Nephron progenitor cell (in vitro differentiated cells): ENCODE data around the gene TFEB.

ENCODE experiments used
- DNase-seq: peaks from one replicate; pipeline ENCODE4 v3.0.0; 2021
- H3K27ac Mint-ChIP-seq: 2 replicates; pipeline ENCODE4 v1.8.0; 2021; ENCODE audit warnings: mild to moderate bottlenecking, moderate library complexity, mixed read lengths
- H3K27me3 Mint-ChIP-seq: 2 replicates; pipeline ENCODE4 v1.8.0; 2021; ENCODE audit warnings: mild to moderate bottlenecking, low read depth, mixed read lengths; ENCODE audit not compliant: poor library complexity
- H3K36me3 Mint-ChIP-seq: 2 replicates; pipeline ENCODE4 v1.8.0; 2021; ENCODE audit warnings: low read depth, mixed read lengths
- H3K4me1 Mint-ChIP-seq: 2 replicates; pipeline ENCODE4 v1.8.0; 2021; ENCODE audit warnings: mixed read lengths
- H3K4me3 Mint-ChIP-seq: 2 replicates; pipeline ENCODE4 v1.8.0; 2021; ENCODE audit warnings: mild to moderate bottlenecking, moderate library complexity, mixed read lengths
- H3K9me3 Mint-ChIP-seq: 2 replicates; pipeline ENCODE4 v1.8.0; 2021; ENCODE audit warnings: mild to moderate bottlenecking, moderate library complexity, mixed read lengths
- CTCF ChIP-seq: fragments of 200-600 bp; sonication (generic); IDR thresholded peaks from 2 replicates; pipeline ENCODE4 v1.5.0; 2021; ENCODE audit warnings: antibody characterized with exemption

TFEB gene

GRCh38 chr6:41748102-41748477, 12.7 kb upstream of the TFEB start:
- H3K4me3 Mint-ChIP-seq, result no peak overlapping the region
- peaks cover 21% of the 10 kb centered on the region for H3K27me3 Mint-ChIP-seq
- H3K9me3 Mint-ChIP-seq, result no peaks in the 10 kb centered on the region
- DNase-seq, result no peak
- no peak overlapping the region for H3K27ac Mint-ChIP-seq
- no peak for TF ChIP-seq CTCF
- peaks cover 12% of the 10 kb centered on the region for H3K4me1 Mint-ChIP-seq
- no peaks in the 10 kb centered on the region for H3K36me3 Mint-ChIP-seq

- H3K4me3 Mint-ChIP-seq, result no peak within 1 kb of the TSS
- no peak for TF ChIP-seq CTCF
- H3K36me3 Mint-ChIP-seq, result no peaks in the 10 kb centered on the region
- peaks cover 21% of the 10 kb centered on the region for H3K27me3 Mint-ChIP-seq
- H3K9me3 Mint-ChIP-seq, result no peaks in the 10 kb centered on the region
- peaks cover 12% of the 10 kb centered on the region for H3K4me1 Mint-ChIP-seq
- DNase-seq, result no peak
- H3K27ac Mint-ChIP-seq, result no peak within 1 kb of the TSS
These were observed 12.1 kb upstream of the TFEB start, which contains the start of gene PGC for GRCh38 chr6:41747256-41748101. Gene PGC, minus strand, starts transcription at chr6:41747397. Its CDS starts 63 bp downstream, at chr6:41747334.

DNA sequence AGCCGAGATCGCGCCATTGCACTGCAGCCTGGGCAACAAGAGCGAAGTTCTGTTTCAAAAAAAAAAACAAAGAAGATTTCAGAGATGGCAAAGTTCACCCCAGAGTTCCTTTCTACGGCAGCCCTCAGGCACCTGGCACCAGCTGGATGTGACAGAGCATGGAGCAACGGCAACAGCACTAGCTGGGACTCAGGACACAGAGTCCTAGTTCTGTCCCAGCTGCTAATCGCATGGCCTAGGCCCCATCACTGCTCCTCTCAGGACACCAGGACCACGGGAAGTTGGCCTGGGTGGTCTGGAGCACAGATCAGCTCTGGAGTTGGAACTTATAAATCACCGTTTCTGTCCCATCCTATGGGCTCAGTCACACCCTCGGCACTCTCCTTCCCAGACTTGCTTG, 10.7 kb upstream of the TFEB start:
- Mint-ChIP-seq H3K27me3 (peaks cover 26% of the 10 kb centered on the region), H3K9me3 (no peaks in the 10 kb centered on the region), H3K36me3 (no peaks in the 10 kb centered on the region), H3K4me1 (peaks cover 12% of the 10 kb centered on the region), H3K4me3 (no peak overlapping the region), H3K27ac (no peak overlapping the region)
- no peak for DNase-seq
- no peak for TF ChIP-seq CTCF

DNA sequence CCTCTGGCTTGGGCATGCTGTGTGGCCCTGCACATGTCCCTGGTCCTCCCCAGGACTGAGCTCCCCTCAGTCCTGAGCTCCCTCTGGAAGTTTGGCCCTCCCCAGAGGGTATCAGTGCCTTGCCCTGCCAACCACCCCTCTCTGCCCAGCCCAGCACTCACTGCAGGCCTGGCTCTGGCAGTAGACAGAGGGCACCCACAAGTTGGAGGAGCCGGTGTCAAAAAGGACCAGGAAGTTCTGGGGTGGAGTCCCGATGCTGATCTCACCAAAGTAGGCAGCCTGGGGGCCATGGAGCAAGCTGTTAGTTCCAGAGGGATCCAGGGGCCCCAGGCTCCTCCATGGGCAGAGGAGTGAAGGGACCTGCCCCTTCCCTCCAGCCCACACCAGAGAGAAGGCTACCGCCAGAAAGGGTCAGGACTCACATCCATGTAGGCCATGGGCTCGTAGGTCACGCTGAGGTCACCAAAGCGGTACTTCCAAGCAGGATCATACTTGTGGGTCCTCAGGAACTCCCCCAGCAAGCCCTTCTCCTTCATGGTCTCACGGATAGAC, 8.9 kb upstream of the TFEB start:
- no peak for TF ChIP-seq CTCF
- no peak for DNase-seq
- Mint-ChIP-seq H3K4me3 (no peak overlapping the region), H3K27ac (no peak overlapping the region), H3K27me3 (peaks cover 18% of the 10 kb centered on the region), H3K4me1 (peaks cover 12% of the 10 kb centered on the region), H3K36me3 (no peaks in the 10 kb centered on the region), H3K9me3 (no peaks in the 10 kb centered on the region)

GRCh38 chr6:41743406-41744235, 8.2 kb upstream of the TFEB start:
- no peak for TF ChIP-seq CTCF
- Mint-ChIP-seq H3K27ac (no peak overlapping the region), H3K4me3 (no peak overlapping the region)

More at GRCh38 chr6:41743406-41744235, 8.2 kb upstream of the TFEB start:
- no peaks in the 10 kb centered on the region for H3K36me3 Mint-ChIP-seq
- no peaks in the 10 kb centered on the region for H3K9me3 Mint-ChIP-seq
- DNase-seq, result no peak
- peaks cover 15% of the 10 kb centered on the region for H3K27me3 Mint-ChIP-seq
- peaks cover 12% of the 10 kb centered on the region for H3K4me1 Mint-ChIP-seq
